ENCODE measurements around the gene ARHGAP32. TPM values are rescaled to one million over a fixed set of nuclear protein-coding genes. Genes with fewer than 3 reads are reported as not detected.

ARHGAP32 gene
- total RNA-seq, 6 donors from 2014 or later: 19.9 to 51.3 (median 29.5) TPM

DNA sequence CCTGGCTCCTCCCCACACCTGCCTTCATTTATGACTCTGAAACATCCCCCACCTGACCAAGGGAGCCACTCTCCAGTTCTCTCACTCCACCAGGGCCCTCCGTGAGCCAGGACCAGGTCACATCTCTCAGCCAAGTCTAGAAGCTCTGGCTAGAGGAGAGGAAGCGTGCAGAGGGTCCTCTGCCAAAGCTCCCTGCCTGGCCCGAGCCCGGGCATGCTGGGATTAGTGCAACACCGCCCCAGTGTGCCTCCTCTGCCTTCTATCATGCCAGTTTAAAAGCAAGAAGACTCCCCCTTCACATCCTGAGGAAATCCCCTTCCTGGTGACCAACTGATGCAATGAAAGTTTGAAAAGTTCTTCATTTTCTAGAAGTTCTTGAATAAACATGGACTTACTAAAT, 272.9 kb downstream of the ARHGAP32 start:
- TF ChIP-seq EP300 (IDR thresholded peaks at IDR 0.05): no peak
- no peak for TF ChIP-seq POLR2A (IDR thresholded peaks at IDR 0.05)
- TF ChIP-seq POLR2AphosphoS5 (IDR thresholded peaks at IDR 0.05): no peak
- TF ChIP-seq, protein P1, sequence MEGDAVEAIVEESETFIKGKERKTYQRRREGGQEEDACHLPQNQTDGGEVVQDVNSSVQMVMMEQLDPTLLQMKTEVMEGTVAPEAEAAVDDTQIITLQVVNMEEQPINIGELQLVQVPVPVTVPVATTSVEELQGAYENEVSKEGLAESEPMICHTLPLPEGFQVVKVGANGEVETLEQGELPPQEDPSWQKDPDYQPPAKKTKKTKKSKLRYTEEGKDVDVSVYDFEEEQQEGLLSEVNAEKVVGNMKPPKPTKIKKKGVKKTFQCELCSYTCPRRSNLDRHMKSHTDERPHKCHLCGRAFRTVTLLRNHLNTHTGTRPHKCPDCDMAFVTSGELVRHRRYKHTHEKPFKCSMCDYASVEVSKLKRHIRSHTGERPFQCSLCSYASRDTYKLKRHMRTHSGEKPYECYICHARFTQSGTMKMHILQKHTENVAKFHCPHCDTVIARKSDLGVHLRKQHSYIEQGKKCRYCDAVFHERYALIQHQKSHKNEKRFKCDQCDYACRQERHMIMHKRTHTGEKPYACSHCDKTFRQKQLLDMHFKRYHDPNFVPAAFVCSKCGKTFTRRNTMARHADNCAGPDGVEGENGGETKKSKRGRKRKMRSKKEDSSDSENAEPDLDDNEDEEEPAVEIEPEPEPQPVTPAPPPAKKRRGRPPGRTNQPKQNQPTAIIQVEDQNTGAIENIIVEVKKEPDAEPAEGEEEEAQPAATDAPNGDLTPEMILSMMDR (IDR thresholded peaks at IDR 0.05): no peak
- H3K36me3 ChIP-seq: no peaks in the 10 kb centered on the region
- no peak overlapping the region for H3K4me3 ChIP-seq
- DNase-seq: no peak
- no peak for ATAC-seq (ENCODE audit: low FRiP score in 2 of 2)
- no peak overlapping the region for H3K27ac ChIP-seq
- no peaks in the 10 kb centered on the region for H3K27me3 ChIP-seq
- H3K4me1 ChIP-seq: no peaks in the 10 kb centered on the region
- WGBS, 2 donors: 53 to 59% methylated on average over 2 to 5 of the region's 5 CpGs
- no peaks in the 10 kb centered on the region for H3K9me3 ChIP-seq

DNA sequence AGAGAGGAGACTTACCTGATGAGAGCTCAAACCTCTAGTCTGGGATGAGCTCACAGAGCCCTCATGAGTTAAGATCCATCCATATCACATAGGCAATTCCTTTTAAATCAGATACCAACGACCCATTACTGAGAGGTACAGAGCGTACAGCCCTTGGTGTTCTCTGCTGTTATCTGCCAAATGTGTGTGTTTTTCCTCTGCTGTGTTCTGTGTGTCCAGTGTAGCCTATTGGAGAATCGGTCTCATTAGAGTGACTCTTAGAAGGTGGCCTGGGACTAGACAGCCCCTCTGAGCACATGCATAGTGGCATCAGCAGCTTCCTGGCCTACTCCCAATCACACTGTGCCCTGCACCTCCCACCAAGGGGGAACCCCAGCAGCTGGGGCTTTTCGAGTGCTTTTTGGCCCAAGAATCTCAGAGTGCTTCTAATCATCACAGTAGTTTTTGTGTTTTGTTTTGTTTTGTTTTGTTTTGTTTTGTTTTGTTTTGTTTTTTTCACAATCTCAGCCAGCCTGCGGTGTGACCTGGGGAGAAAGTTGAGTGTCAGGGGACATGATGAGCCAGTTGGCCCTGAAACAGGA, 274.9 kb downstream of the ARHGAP32 start:
- Histone ChIP-seq H3K27ac (no peak overlapping the region), H3K4me1 (no peaks in the 10 kb centered on the region), H3K9me3 (no peaks in the 10 kb centered on the region), H3K36me3 (no peaks in the 10 kb centered on the region), H3K27me3 (no peaks in the 10 kb centered on the region), H3K4me3 (no peak overlapping the region)
- DNase-seq (no peak), ATAC-seq (ENCODE audit: low FRiP score in 2 of 2) (no peak)
- WGBS, 2 donors: 55 to 56% methylated on average over 5 of the region's 5 CpGs
- TF ChIP-seq, protein P1 (IDR thresholded peaks at IDR 0.05): no peak
- no peak for TF ChIP-seq POLR2A (IDR thresholded peaks at IDR 0.05)
- TF ChIP-seq EP300 (IDR thresholded peaks at IDR 0.05): no peak
- no peak for TF ChIP-seq POLR2AphosphoS5 (IDR thresholded peaks at IDR 0.05)

DNA sequence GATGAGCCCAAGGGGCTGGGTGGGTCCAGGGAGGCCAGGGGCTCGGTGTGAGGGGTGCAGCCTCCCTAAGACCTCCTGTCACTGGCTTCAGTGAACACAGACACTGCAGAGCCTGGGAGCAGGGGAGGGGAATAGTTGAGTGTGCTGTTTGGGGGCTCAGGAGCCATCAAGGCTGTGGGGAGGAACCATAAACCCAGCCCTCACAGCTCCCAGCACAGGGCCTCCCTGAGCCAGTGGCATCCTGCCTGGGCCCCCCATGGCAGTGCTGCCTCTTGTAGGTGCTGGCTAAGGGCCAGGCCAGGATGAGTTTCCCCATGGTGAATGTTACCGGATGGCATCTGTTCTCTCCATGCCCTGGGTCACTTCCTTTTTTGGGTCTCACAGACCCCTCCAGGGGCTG, 275.4 kb downstream of the ARHGAP32 start:
- TF ChIP-seq POLR2AphosphoS5 (IDR thresholded peaks at IDR 0.05) (no peak), EP300 (IDR thresholded peaks at IDR 0.05) (no peak), POLR2A (IDR thresholded peaks at IDR 0.05) (no peak)
- TF ChIP-seq, protein P1 (IDR thresholded peaks at IDR 0.05): no peak
- 74 to 82% methylated on average over 1 to 2 of the region's 2 CpGs for WGBS, 2 donors

DNA sequence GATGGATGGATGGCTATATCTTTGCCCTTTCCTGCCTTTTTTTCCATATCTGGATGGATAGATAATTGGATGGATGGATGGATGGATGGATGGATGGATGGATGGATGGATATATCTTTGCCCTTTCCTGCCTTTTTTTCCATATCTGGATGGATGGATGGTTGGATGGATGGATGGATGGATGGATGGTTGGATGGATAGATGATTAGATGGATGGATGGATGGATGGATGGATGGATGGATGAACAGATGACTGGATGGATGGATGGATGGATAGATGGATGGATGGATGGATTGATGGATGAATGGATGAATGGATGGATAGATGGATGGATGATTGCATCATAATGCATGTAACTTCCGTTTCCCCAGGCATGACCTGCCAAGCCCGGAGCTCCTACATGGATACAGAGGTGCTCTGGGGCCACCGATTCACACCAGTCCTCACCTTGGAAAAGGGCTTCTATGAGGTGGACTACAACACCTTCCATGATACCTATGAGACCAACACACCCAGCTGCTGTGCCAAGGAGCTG, 276.0 kb downstream of the ARHGAP32 start:
- Histone ChIP-seq H3K36me3 (no peaks in the 10 kb centered on the region), H3K4me3 (no peak overlapping the region), H3K27me3 (no peaks in the 10 kb centered on the region), H3K4me1 (no peaks in the 10 kb centered on the region), H3K27ac (no peak overlapping the region), H3K9me3 (no peaks in the 10 kb centered on the region)
- no peak for DNase-seq
- WGBS, 2 donors: 58 to 69% methylated on average over 3 of the region's 3 CpGs
- ATAC-seq (ENCODE audit: low FRiP score in 2 of 2): no peak
- TF ChIP-seq, protein P1 (IDR thresholded peaks at IDR 0.05): no peak
- TF ChIP-seq POLR2A (IDR thresholded peaks at IDR 0.05) (no peak), EP300 (IDR thresholded peaks at IDR 0.05) (no peak), POLR2AphosphoS5 (IDR thresholded peaks at IDR 0.05) (no peak)

More for the DNA sequence above, 275.4 kb downstream of the ARHGAP32 start:
- no peak overlapping the region for H3K4me3 ChIP-seq
- DNase-seq (no peak), ATAC-seq (ENCODE audit: low FRiP score in 2 of 2) (no peak)
- H3K36me3 ChIP-seq: no peaks in the 10 kb centered on the region
- H3K27ac ChIP-seq: no peak overlapping the region
- H3K4me1 ChIP-seq: no peaks in the 10 kb centered on the region
- no peaks in the 10 kb centered on the region for H3K27me3 ChIP-seq
- H3K9me3 ChIP-seq: no peaks in the 10 kb centered on the region

DNA sequence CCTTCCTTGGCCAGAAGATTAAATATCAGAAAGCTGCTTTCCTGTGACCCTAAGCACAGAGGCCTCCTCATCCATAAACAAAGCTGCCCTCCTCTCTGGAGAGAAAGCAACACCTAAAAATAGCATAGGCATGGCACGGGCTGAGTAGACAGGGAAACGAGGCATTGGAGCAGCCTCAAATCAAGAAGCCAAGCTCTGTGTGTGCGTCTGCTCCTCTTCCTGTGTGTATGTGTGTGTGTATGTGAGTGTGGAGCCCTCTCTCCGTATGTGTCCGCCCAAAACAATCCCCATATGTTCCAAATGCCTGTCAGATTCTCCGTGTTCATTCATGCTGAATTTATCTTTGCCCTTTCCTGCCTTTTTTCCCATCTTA, 277.0 kb downstream of the ARHGAP32 start:
- 59 to 77% methylated on average over 6 of the region's 6 CpGs for WGBS, 2 donors
- H3K36me3 ChIP-seq: no peaks in the 10 kb centered on the region
- H3K9me3 ChIP-seq: no peaks in the 10 kb centered on the region
- H3K4me1 ChIP-seq: no peaks in the 10 kb centered on the region
- TF ChIP-seq POLR2A (IDR thresholded peaks at IDR 0.05) (no peak), EP300 (IDR thresholded peaks at IDR 0.05) (no peak), POLR2AphosphoS5 (IDR thresholded peaks at IDR 0.05) (no peak)
- TF ChIP-seq, protein P1 (IDR thresholded peaks at IDR 0.05): no peak
- no peaks in the 10 kb centered on the region for H3K27me3 ChIP-seq
- no peak overlapping the region for H3K27ac ChIP-seq
- DNase-seq (no peak), ATAC-seq (ENCODE audit: low FRiP score in 2 of 2) (no peak)
- no peak overlapping the region for H3K4me3 ChIP-seq

Measured in upper lobe of left lung (tissue), 6 donors.